ENCODE data around the gene RALGDS.

GRCh38 chr9:133101356-133102189 lies 19.5 kb downstream of the RALGDS start:
- TF ChIP-seq CTCF (IDR thresholded peaks at IDR 0.05), result no peak
- TF ChIP-seq POLR2A (IDR thresholded peaks at IDR 0.05), result no peak

Data from esophagus squamous epithelium (tissue), 4 donors.